ENCODE measurements around the gene L1CAM.

Gene L1CAM

DNA sequence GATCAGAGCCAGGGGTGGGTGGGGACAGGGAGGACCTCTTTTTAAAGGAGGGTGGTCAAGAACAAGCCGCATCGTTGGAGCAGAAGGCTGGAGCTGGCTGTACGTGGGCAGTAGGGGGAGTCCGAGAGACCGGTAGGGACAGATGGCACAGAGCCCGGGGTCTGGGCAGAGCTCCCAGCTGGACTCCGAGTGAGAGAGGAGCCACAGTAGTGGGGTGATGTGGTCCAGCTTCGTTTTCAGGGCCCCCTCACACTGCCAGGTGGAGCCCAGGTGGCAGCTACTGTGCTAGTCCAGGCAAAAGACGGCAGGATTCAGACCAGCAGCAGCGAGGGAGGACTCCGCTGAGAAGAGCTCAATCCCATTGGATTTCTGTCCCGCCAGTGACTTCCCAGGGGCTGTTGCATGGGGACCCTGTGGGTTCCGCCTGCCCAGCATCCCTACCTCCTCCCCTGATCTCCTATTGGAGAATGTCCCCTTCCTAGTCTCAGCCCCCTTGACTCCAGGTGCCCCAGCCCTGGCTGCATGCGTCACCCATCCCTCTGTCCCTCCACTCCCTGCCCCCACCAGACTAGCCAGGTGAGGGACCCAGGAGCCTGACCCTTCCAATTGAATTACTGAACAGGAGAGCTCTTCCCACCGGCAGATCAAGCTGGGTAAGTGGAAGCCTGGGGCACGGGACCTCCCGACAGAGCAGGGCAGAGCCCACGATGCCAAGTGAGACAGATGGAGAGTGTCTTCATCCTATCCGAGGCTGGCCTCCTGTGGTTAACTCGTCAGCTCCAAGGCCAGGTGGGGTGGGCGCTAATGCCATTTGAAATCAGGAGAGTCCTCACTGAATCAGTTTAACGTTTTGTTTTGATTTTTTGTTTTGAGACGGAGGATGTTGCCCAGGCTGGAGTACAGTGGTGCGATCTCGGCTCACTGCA lies 37.2 kb upstream of the L1CAM start:
- no peak for DNase-seq (ENCODE audit: low read depth)

DNA sequence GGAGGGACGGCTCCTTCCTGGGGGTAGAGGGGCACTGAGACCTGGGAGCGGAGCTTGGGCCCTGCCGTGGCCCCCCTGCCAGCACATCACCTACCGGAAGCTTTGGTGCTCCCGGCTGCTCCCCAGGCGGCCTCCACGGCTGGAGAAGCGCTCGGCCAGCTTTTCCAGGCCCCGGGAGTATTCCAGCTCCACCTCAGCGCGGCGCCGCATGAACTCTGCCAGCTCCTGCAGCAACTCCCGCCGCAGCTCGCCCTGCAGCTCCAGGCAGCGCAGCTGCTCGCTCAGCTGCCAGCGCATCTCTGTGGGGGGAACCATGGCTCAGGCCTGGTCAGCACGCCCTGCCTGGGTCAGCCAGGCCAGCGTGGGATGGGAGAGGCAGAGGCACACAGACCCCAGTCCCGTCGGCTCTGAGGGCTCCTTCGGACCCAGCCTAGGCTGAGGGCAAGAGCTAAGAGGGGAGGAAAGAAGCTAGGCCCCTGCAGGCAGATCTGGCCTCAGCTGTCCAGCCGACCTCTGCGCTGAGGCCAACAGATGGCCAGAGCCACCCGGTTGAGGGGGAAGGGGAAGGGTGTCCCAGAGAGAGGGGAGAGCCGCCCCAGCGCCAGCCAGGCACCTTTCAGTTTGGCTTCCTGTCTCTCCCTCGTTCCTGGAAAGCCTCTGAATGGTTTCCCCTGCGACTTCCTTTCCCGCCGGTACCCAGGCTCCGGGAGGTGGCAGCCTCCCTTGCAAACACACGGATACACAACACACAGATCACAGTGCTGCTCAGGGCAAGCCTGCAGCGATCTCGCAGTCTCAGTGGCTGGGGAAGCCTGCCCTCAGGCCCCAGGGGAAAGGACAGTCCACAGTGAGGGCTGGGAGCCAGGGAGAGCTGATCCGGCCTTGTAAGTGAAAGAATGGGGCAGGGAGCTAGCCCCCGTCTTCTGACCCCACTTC lies 35.8 kb upstream of the L1CAM start:
- no peak for DNase-seq (ENCODE audit: low read depth)

DNA sequence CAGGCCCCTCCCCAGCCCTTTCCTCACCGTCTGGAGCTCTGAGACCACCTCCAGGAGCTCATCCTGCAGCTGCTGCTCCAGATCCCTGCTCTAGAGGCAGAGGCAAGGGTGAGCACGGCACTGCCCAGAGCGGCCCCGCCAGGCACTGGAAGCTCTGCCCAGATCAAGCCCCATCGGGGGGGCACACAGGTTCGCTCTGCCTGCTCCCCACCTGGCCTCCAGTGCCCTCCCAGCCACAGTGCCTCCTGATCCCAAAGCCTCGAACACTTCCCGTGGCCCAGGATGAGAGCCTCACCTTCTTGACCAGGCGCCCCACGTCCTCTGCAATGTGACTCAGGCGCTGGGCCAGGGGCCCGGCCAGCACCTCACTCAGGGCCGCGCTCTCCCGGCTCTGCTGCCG lies 35.1 kb upstream of the L1CAM start:
- no peak for DNase-seq (ENCODE audit: low read depth)

GRCh38 chrX:153920546-153920945 lies 34.6 kb upstream of the L1CAM start:
- no peak for DNase-seq (ENCODE audit: low read depth)

GRCh38 chrX:153919281-153919680 lies 33.3 kb upstream of the L1CAM start:
- no peak for DNase-seq (ENCODE audit: low read depth)

DNA sequence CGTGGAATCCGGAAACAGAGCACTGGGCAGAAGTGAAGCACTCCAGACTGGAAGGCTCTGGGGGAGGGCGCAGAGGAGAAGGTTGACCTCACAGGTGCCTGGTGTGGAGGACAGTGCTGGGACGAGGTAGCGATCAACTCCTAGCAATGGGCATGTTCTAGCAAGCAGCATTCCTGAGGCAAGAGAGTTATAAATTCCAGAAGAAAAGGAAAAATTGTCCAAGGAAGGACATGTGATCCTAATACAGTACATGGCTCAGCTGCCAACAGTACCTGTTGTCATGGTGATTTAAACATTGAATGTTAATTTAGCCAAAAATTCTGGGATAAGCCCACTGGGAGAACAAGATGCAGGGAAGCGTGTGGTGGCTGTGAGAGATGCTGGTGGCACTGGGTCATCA lies 31.9 kb upstream of the L1CAM start:
- no peak for DNase-seq (ENCODE audit: low read depth)

GRCh38 chrX:153913701-153914100 lies 27.7 kb upstream of the L1CAM start:
- DNase-seq (ENCODE audit: low read depth) = no peak

DNA sequence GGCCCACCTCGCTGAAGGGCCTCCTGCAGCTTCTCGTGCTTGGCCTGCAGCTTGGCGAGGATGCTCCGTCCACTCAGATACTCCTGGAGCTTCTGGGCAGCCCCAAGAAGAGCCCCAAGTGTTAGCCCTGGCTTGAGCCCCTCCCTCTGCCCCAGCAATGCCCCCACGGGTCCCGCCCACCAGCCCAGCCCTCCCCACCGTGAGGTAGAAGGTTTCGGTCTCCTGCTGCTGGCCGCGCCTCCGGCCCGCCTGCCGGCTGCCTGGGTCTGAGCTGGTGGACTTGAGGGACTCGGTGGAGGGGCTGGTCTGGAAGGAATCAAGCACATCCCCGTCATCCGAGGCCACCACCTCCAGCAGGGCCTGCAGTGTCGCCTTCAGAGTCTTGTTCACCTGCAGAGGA lies 27.2 kb upstream of the L1CAM start:
- no peak for DNase-seq (ENCODE audit: low read depth)

- no peak for DNase-seq (ENCODE audit: low read depth)
Observed at GRCh38 chrX:153911798-153912197, 25.8 kb upstream of the L1CAM start.

DNA sequence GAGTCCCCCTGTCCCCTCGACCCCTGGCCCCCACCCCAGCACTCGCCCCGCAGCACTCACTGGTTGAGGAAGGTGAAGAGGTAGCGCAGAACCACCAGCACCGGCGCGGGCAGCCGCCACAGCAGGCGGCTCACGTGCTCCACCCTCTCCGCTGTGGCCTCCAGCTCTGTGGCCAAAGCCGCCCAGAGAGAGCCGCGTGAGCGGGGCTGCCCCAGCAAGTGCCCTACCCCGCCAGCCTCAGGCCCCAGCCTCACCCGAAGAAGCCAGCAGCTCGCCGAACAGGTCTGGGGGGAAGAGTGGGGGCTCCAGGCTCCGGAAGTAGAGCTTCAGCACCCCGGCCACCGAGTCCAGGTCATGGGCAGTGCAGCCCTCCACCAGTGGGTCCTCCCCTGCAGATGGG lies 24.5 kb upstream of the L1CAM start:
- no peak for DNase-seq (ENCODE audit: low read depth)

DNA sequence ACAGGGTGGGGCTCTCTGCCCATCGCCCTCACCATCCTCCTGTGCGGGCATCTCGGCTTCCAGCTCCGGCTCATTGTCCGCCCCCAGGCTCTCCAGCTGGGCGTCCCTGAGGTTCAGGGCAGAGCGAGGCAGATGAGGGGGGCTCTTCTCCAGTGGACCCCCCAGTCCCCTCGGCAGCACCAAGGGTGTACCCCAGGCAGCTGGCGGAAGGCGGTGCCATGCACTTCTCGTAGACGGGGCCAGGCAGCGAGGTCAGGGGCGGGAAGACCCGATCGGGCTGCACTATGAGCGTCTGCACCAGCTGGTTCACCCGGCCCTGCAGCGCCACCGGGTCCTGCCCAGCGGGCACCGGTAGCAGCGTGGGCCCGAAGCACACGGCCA lies 24.0 kb upstream of the L1CAM start:
- DNase-seq (ENCODE audit: low read depth) = no peak

DNA sequence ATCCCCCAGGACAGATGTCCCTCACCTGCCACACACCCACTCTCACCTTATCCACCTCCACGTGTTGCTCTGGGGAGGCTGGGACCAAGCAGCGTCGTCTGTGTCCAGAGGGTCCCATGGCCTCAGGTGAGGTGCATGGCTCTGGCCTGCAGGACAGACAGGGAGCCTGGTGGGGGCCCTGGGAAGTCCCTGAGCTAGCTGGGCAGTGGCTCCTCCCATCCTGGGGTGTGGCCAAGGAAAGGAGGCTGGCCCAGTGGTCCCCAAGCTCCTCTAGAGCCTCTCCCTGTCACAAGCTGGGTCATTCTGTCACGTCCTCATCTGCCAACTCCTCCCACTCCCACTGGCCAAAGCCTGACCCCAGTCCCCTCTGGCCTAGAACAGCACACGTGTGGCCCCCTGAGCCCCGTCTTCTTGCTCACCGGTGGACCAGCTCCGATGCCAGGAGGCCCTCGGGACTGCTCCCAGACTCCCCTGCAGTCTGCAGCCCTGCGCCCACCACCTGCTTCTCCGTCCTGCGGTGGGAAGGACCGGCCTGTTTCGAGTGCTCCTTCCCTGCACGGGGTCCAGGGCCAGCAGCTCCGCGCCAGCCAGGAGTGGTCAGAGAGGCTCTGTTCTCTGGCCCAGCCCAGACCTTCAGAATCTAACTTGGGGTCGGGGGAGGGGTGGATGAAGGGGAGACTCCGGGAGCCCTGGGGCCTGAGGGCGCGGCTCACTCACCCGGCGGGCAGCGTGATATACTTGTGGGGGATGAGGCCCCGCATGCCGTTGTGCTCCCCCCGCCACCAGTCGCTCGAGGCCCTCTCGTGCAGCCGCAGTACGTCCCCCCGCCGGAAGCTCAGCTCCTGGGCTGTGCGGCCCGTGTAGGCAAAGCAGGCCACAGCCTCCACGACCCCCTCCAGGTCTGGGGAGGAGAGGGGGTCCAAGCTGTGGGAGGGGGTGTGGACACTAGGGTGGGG lies 23.3 kb upstream of the L1CAM start:
- DNase-seq (ENCODE audit: low read depth) = no peak

- DNase-seq (ENCODE audit: low read depth) = no peak
Observed at GRCh38 chrX:153908219-153908860, 22.4 kb upstream of the L1CAM start.

DNA sequence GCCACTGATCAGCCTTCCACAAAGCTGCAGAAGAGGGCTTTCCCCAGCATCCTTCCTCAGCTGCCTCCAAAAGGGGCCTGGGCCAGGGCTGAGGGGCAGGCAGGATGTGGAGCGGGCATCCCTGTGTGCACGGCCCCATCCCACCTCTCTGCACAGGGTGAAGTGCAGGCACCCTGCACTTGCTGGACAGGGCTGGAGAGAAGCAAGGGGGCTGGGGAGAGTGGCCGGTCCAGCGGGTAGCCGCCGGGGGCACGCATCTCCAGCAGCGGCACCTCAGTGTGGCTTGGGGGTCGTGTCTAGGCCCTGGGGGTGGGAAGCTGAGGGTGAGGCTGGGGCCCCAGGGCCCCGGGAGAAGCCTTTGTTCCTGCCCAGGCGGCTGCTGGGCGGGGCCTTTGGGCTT lies 21.5 kb upstream of the L1CAM start:
- no peak for DNase-seq (ENCODE audit: low read depth)

DNA sequence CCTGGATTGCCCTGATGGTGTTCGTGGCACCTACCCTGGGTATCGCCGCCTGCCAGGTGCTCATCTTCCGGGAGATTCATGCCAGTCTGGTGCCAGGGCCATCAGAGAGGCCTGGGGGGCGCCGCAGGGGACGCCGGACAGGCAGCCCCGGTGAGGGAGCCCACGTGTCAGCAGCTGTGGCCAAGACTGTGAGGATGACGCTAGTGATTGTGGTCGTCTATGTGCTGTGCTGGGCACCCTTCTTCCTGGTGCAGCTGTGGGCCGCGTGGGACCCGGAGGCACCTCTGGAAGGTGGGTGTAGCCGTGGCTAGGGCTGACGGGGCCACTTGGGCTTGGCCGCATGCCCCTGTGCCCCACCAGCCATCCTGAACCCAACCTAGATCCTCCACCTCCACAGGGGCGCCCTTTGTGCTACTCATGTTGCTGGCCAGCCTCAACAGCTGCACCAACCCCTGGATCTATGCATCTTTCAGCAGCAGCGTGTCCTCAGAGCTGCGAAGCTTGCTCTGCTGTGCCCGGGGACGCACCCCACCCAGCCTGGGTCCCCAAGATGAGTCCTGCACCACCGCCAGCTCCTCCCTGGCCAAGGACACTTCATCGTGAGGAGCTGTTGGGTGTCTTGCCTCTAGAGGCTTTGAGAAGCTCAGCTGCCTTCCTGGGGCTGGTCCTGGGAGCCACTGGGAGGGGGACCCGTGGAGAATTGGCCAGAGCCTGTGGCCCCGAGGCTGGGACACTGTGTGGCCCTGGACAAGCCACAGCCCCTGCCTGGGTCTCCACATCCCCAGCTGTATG lies 20.3 kb upstream of the L1CAM start:
- no peak for DNase-seq (ENCODE audit: low read depth)

GRCh38 chrX:153905481-153906095 lies 19.6 kb upstream of the L1CAM start:
- DNase-seq (ENCODE audit: low read depth) = no peak

DNA sequence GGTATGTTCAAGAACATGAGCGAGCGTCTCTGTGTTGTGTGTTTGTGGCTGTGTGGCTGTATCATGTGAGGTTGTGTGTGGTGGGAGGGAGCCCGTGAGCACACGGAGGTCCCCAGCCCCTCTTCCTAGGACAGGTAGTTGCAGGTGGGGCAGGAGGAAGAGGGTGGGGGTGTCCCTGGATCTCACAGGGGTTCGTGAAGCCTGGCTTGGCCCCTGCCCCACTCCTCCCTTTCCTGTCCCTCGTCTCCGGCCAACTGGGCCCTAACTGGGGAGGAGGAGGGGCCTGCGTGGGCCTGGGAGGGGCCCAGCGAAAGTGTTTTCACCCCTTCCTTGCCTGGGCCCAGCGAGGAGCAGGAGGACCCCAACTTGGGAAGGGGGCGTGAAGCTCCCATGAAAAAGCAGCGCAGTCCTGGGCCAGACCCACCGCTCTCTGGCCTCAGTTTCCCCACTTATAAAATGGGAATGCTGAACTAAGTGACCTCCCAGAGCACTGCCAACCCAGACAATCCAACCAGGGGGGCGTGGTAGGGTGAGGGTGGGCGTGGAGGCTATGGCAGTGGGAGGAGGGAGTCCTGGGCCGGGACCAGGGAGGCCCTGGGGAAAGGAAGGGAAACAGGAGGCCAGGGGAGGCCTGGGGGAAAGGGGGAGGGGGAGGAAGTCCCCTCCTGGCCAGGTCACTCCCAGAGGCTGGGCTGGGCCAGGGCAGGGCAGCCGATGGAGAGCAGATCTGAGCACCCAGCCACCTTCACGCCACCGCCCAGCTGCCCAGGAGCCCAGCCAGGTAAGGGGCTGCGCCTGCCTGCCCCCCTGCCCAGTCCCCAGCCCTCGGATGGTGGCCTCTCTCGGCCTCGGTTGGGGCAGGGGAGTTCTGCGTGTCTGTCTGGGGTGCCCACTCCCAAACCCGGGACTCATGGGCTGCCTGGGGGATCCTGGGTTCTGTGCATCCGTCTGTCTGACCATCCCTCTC lies 18.3 kb upstream of the L1CAM start, which contains the start of gene AVPR2:
Gene AVPR2, plus strand, starts transcription at position 683 of the 967 bp plus-strand sequence. CDS start 473 bp downstream, outside the sequence.
- no peak for DNase-seq (ENCODE audit: low read depth)

- no peak for DNase-seq (ENCODE audit: low read depth)
Observed at GRCh38 chrX:153903238-153903980, 17.4 kb upstream of the L1CAM start.

All from HS-5 (cell line).